T-helper 2 cell treated with Interferon-gamma antibody and Interleukin-4, amounts not matched to agents 100 ng/mL and 5 ng/mL, for 36 hours (primary cell): ENCODE data around the gene BAIAP2. TPM values are rescaled to one million over a fixed set of nuclear protein-coding genes. Genes with fewer than 3 reads are reported as not detected.

Source experiments
- intact Hi-C: fragments of 100-400 bp; cut with micrococcal nuclease; formaldehyde crosslinking; loops from one replicate; pipeline ENCODE4 v1.15.1; 2023
- total RNA-seq: library from RNA; stranded (reverse); gene quantifications from 2 replicates; pipeline ENCODE4 v1.2.3, GENCODE V29; 2022

BAIAP2 gene
- total RNA-seq, 1 donor from 2014 or later: 5.5 TPM

DNA sequence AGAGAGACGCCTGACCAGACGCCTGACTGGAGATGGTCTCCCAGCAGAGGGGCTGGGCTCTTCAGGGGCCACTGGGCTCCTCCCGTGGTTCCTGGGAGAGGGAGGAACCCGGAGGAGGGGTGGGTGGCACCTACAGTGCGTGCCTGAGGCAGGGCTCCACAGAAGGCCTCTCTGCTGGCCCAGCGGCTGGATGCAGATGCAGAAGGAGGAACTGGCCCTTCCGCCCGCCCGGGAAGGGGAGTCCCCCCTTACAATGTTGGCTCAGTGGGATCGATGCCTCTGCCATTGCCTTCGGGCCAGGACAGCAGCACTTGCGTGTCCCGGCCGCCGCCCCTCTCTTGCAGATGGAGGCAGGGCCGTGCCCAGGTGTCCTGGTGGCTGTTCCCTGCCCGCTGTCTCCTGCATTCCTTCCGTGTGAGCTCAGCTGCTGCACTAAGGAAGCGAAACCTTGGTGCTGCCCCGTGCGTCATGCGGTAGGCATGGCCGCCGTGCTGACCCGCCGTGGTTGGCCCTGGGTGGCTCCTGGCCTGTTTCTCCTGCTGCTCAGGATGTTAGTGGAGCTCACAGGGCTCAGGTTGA is 15.1 kb downstream of the BAIAP2 start:
- intact Hi-C loops: no loop called here

DNA sequence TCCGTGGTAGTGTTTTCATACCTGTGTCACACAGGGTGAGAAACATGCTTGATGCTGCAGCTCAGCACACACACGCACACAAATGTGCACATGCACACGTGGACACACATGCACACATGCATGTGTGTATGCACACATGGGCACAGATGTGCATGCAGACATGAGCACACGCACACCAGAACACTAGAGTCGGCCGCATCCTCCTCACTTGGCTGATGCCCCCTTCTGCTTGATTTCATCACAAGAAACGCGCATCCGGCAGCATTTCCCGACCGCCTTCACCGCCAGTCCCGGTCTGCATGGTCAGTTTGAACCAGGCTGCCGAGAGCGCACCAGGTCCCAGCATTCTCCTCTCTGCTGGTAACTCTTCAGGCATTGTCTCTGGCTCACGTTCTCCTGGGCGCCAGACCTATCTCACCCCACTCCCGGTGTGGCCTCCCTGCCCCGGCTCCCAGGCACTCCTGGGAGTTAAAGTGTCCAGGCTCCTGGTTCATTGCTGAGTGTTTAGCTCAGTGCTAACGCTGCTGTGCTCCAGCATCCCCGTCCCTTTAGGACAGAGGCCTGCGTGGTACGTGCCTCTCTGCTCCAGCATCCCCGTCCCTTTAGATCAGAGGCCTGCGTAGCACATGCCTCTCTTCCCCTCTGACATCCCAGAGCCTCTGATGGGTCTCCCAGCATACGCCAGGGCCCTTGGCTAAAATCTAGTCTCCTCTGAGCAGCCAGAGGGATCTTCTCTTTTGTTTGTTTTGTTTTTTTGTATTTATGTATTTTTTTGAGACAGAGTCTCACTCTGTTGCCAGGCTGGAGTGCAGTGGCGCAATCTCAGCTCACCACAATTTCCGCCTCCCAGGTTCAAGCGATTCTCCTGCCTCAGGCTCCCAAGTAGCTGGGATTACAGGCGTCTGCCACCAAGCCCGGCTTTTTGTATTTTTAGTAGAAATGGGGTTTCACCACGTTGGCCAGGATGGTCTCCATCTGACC is 16.0 kb downstream of the BAIAP2 start:
- intact Hi-C loops: no loop called here

DNA sequence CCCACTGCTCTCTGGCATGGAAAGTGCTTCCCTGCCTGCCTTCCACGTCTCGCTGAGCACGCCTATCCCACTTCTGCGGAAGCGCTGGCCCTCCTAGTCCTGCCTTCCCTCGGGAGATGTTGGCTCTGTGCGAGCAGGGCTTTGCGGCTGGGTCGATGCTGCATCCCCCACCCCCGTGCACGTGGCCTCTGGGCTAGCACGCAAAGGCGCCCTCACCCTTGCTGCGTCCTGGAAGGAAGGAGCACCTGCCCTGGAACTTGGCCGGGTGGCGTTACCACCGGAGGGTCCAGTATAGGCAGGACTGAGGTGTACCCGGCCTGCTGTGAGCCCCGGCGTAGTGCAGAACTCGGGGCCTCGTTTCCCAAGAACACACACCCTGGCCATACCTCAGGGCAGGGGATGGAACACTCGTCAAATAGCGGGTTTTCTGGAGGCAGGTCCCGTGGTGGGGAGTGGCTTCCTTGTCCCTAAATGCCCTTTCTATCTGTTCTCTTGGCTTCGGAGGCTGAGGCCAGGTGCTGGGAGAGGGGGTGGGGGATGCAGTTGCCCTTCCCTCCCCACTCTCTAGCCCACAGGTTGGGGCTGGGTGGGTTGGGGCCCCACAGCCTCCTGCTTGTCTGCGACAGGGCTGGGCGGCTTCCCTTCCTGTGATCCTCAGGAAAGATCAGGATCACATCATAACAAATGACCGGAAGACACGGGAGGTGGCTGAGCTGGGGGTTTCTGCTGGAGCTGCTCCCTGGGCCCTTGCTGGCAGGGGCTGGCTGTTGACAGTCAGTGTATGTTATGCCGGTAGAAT is 17.4 kb downstream of the BAIAP2 start:
- intact Hi-C loops: no loop called here

DNA sequence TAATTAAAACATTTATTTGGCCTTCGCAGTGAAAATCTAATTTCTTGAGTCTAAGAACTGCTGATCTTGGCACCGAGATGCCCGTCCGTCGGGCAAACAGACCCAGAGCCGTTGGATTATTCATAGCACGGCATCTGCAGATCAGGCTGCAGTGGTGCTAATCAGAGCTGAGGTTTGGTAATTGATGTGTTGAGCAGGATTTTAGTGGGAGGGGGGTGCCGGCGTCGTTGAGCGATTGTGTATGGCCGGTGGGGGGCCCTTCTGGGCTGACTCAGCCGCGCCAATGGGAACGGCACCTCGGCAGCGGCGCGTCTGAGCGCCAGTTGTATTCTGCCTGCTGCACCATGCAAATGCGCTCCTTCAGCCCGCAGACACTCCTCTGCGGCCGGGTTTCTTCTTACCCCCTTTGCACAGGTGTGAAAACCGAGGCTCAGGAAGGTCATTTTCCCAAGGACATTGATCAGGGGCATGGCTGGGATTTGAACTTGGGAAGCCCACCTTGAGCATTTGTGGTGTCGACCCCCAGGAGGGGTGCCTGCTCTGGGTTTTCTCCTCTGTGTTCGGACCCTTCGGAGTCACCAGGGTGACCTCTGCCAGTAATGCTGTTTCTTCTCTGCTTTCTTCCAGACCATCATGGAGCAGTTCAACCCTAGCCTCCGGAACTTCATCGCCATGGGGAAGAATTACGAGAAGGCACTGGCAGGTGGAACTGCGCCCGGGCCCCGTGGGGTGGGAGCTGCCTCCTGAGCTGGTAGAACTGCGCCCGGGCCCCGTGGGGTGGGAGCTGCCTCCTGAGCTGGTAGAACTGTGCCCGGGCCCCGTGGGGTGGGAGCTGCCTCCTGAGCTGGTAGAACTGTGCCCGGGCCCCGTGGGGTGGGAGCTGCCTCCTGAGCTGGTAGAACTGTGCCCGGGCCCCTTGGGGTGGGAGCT is 18.4 kb downstream of the BAIAP2 start:
- intact Hi-C loops: no loop called here

DNA sequence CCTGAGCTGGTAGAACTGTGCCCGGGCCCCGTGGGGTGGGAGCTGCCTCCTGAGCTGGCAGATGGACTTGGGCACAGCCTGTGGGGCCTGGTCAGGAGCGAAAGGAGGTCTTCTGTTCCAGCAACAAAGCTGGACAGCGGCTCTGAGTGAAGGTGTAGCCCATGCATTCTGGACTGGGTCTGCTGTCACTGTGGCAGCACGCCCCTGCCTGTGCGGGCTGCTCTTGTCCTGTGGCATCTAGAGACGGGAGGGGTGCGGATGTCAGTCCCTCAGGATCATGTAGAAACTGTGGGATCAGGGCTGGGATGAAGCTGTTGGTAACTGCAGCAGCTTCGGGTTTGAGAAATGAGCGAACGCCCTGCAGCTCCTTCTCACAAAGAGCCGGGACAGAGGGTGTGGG is 19.4 kb downstream of the BAIAP2 start:
- intact Hi-C loops: no loop called here

DNA sequence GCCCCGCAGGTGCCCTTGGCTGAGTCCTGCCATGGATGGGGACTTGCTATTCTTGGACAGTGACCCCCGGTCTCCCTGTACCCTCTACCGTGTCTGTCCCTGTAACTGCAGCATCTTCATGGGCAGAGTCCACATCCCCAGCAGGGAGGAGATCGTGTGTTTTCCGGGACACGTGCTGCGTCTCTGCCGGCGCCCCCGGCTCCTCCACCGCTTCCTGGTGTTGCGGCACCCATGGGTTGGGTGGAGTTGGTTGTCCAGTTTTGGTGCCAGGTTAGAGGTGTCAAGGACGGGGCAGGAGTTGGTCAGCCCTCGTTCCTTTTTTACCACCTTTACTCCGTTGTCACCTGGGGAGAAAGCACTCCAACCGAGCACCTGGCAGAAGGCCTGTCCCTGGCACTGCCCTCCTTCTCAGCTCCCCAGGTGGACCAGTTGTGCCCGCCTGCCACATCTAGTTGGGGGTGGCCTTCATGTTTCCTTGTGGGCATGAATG is 20.0 kb downstream of the BAIAP2 start:
- intact Hi-C loops: no loop called here

DNA sequence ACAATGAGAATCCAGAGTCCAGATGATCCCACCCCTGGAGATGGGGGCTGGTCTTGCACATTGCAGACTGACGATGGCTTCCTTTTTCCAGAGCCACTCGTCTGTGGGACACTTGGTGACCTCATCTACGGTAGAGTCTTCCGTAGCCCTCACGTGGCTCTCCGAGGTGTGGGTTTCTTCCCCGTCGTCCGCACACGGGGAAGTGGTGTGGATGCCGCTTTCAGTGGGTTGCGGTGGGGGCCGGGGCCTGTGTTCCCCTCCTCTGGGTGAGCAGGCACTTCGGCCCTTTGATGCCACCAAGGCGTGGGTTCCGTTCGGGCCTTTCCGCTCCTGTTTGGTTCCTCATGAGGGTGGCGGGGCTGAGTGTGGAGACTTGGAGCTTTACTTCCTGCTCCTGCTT is 21.4 kb downstream of the BAIAP2 start:
- intact Hi-C loops: no loop called here

DNA sequence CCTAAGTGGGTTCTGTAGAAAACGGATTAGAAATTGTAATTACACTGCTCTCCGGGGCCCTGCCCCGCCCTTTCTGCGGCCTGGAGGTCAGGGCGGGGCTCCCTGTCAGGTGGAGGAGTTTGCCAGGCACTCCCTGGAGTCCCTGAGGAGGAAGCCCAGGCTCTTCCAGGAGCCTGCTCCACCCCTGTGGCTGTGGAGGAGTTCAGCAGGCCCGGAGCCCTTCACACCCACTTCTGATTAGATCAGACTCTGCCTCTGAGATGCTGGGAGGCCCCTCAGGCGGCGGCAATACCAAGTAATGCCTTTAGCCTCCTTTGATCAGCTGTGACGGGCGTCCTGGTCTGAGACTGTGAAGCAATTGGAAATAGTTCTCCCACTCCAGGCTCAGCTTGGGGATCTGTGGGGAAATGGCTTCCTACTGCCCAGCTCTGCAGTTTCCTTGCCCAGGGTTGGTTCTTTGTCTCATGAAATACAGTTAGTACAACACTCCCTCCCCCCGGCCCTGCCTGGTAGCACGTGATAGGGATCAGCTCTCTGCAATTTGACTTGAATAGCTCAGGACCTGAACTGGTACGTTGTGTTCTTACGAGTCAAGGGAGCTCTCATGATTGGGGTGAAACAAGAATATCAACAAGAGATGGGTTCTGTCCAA is 22.3 kb downstream of the BAIAP2 start:
- intact Hi-C loops: no loop called here

DNA sequence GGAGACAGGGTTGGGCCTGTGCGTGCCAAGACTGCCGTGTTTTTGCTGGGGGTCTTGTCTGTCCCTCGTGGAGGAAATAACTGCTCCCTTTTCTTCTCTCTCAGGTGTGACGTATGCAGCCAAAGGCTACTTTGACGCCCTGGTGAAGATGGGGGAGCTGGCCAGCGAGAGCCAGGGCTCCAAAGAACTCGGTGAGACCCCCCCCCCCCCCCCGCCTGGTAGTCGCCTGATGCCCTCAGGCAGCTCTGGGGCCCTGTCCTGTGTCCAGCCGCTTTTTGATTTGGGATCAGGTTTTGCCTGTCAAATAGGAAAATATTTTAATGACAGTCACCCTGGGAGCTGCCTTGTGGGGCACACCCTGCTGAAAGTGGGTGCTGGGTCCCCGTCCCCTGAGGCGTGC is 22.8 kb downstream of the BAIAP2 start:
- intact Hi-C loops: no loop called here

DNA sequence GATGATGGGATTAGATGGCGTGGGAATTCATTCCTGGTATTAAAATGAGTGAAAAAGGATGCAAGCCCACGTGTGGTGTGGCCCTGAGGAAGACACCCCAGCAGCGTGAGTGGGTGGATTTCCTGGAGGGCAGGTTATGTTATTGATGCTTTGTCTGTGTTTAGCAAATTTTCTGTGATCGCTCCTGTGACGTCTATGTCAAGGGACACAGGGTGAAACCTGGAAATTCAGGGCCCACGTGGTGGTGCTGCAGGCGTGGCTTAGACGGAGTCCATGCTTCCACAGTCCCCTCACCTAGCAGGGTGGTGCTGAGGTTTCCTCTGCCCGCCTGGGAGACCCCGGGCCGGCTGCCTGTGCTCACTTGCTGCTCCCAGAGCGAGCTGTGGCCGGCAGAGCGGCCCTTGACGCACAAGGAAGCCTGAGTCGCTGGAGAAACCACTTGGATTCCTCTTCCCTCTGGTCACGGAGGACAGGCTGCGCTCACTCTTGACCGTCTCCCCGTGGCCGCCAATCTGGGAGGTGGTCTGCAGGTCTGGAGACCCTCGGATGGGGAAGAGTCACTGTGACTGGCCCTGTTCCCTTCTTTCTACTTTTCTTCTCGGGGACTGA is 23.4 kb downstream of the BAIAP2 start:
- intact Hi-C loops: no loop called here

DNA sequence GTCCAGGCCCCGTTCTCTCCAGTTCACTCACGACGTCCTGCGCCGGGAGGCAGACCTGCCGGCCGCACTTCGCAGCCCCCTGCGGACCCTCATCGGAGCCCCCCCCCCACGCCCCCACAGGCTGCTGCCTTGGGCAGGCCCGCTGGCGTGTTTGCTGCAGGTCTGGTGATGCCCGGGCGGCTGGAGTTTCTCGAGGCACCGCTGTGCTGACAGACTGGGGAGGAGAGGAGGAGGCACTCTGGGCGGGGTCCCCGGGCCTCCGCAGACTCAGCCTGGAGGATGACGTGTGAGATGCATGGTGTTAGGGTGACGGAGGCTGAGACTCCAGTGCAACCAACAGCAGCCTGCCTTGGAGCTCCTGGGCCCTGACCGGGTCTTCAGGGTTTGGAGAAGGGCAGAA is 24.1 kb downstream of the BAIAP2 start:
- intact Hi-C loops: no loop called here

DNA sequence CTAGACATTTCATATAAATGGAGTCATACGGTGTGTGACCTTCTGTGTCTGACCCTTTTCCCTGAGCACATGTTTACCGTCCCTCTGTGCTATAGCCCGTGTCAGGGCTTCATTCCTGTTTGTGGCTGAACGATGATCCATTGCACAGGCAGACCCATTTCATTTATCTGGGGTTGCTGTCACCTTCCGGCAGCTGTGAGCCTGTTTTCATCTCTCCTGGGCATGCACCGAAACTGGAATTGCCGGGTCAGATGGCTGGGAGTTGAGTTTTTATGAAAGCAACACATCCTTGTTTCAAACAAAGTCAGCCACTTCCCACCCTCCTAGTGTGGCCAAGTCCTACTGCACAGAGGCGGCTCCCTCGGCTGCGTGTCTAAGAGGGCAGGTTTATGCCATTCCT is 25.5 kb downstream of the BAIAP2 start:
- intact Hi-C loops: no loop called here

DNA sequence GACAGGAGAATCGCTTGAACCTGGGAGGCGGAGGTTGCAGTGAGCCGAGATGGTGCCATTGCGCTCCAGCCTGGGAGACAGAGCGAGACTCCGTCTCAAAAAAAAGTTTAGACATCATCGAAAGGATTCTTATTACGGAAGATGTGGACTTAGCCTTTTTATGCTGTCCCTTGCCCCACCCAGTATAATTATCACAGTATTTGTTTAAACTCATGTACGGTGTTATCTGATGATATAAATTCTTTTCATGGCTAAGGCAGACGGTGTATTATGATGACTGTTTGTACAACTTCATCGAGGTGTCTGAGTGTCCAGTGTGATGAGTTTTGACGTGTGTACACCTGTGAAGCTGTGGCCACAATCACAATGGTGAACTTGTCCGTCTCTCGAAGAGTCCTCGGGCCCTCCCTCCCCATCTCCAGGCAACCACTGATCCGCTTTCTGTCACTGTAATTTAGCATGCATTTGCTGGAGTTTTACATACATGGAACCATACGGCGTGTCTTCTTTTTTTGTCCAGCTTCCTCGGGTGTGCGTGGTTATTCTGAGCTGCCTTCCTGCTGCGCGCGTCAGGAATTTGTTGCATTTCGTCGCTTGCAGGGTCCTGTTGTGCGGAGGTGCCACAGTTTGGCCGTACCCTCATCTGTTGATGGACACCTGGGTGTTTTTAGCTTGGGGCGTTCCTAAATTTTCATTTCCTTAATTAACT is 26.2 kb downstream of the BAIAP2 start:
- intact Hi-C loops: no loop called here

DNA sequence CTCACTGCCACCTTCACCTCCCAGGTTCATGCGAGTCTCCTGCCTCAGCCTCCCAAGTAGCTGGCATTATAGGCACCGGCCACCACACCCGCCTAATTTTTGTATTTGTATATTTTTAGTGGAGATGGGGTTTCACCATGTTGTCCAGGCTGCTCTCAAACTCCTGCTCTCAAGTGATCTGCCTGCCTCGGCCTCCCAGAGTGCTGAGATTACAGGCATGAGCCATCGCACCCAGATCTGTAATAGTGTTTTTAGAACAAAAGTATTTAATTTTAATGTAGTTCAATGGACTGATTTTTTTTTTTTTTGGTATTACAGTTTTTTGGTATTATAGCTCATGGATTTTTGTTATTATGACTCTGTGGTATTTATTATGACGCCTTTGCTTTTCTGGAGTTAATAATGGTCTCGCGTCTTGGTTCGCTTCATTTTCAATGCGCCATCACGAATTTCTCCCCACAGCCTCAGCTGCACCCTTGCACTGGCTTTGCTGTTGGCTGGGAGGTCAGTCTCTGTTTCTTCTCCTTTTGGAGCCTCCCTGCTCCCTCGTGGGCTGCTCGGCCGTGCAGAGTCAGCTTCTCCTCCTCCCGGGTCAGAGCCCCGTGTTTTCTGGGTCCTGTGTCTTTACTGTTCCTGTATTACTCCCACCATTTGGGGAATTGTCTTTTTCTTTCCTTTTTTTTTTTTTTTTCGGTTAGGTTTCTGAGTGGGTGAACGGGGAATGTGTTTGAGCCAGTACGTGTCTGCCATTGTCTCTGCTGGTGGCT is 27.2 kb downstream of the BAIAP2 start:
- intact Hi-C loops: no loop called here

DNA sequence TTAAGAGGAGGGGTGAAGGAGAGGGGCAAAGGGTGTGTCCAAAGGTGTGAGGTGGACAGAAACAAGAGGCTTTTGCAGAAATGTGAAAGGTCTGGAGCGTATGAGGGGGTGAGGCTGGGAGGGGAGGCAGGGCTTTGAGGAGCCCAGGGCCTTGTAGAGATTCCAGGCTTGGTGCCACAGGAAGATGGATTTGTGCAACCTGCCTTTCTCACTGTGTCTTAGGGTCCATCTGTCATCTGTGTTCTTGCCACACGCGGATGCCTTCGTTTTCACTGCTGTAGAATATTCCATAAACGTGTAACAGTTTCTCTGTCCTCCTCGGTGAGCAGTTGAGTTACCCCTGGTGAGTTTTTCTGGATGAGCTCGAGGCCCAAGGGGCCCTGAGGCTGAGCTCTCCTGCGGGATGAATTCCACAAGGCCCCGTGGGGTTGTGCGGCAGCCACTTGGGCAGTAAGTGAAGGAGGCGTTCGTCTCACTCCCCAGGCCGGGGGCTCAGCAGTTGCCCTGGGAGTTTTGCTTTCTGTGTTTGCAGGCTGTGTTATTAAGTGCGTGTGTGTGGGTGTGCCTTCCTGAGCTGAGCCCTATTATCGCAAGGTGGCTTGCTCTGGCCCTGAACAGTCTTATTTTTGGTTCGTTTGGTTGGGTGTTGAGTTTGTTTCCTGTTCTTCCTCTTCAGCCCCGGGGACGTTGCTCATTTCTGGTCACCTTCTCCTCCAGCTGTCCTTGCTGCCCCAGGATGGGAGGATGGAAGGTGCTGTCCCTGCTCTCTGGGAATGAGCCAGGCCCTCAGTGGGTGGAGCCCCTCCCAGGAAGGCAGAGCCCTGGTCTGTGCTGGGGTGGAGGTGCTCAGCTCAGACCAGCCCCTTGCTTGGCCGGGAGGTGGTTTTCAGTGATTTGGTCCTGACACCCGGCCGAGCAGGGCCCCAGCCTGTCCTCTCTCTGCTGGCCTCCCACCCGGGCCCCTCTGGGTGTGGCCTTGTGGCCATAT is 28.4 kb downstream of the BAIAP2 start:
- intact Hi-C loops: no loop called here

DNA sequence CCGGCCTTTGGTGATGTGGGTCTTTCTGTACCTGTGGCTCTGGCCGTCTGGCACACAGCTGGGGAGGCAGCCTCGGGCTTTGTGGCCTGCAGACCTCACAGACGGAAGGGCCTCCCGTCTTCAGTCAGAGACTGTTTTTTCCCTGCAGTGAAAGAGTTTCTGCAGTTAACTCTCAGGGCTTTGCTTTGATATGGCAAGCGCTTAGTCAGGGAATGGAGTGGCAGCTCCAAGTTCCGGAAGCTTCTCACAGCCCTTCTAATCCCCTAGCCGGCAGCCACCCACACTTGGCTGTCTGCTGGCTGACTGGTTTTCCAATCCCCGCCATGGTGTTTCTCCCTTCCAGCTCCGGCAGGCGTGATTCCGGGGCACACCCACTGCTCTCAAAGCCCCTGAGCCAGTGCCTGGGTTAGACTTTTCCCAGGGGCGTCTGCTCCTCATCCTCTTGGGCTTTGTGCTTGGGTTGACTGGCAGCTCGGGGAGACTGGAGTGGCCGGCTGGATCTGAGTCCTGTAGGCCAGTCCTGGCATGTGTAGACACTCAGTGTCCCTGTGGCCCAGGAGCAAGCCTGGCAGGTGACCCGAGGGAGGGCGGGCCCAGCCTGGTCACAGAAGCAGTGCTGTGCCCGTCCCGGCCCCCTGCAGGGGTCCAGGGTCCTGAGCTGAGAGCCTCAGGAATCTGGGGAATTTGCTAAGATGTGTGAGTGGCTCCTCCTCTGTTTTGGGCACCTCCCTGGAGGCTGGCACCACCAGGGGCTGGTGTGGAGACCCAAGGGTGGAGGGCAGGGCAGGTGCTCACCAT is 29.9 kb downstream of the BAIAP2 start:
- intact Hi-C loops: no loop called here
